NT2/D1 (cell line): ENCODE data around the gene RCCD1.

ENCODE experiments used
- SUZ12 ChIP-seq: IDR thresholded peaks from 2 replicates; pipeline ENCODE4 v1.6.1; 2011; ENCODE audit not compliant: insufficient read length, insufficient read depth; ENCODE audit errors: extremely low read depth
- YY1 ChIP-seq: IDR thresholded peaks from 2 replicates; pipeline ENCODE4 v1.6.1; 2011; ENCODE audit not compliant: insufficient read length, insufficient read depth

DNA sequence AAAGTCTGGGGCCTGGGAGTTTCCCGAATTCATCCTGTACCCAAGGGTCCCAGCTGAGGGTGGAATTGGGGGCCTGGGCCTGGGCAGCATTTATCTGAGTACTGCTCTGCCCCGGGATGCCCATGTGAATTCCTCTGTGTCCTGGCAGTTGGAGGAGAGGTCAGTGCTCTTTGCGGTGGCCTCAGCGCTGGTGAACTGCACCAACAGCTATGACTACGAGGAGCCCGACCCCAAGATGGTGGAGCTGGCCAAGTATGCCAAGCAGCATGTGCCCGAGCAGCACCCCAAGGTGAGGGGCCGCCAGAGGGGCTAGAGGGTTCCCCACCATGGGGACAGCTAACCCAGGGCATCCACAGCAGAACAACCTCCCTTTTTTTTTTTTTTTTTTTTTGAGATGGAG, 6.2 kb upstream of the RCCD1 start:
- TF ChIP-seq SUZ12 = no peak
- TF ChIP-seq YY1 = no peak
